ENCODE measurements around the gene SPRY1. TPM values are rescaled to one million over a fixed set of nuclear protein-coding genes. Genes with fewer than 3 reads are reported as not detected.

Gene SPRY1
- total and polyA plus RNA-seq, 2 of the 8 experiments (the other 6 are each of a cell fraction or from before 2014, with no cell fraction given) = 11.7 to 56.2 TPM

DNA sequence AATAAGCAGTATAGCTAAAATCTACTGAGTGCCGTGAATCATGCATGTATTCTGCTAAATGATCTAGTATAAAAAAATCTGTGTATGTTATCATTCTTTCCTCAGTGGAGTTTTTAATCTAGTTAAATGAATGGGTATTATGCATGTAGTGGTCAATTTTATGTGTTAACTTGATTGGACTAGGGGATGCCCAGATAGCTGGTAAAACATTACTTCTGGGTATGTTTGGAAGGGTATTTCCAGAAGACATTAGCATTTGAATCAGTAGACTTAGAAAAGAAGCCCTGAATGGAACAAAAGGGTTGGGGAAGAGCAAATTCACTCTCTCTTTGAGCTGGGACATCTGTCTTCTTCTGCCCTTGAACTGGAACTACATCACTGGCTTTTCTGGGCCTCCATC lies 34.5 kb upstream of the SPRY1 start:
- Histone ChIP-seq H3K4me3 (ENCODE audit: extremely low read depth in 1 of 4, insufficient read depth in 2 of 4, low read depth in 3 of 4, low read length in 4 of 4) (no peak overlapping the region), H4K20me1 (replicated peaks in 1 of 2; ENCODE audit: control insufficient read depth in 1 of 2, insufficient read depth in 2 of 2, low read length in 2 of 2) (no peaks in the 10 kb centered on the region), H3K79me2 (ENCODE audit: control insufficient read depth in 1 of 2, insufficient read depth in 2 of 2, low read length in 2 of 2) (no peaks in the 10 kb centered on the region), H4K5ac (ENCODE audit: insufficient read length, low read depth, low read length) (no peak overlapping the region), H3K4me1 (replicated peaks in 1 of 4; ENCODE audit: control insufficient read depth in 3 of 4, insufficient read depth in 4 of 4, low read length in 3 of 4) (0 out of 7 replicates have a peak, but pooled peaks cover 0 to 3% (median 0%) of the 10 kb centered on the region in 4 experiments), H3K27me3 (replicated peaks in 1 of 4; ENCODE audit: control insufficient read depth in 3 of 4, extremely low read depth in 1 of 4, insufficient read depth in 3 of 4, low read length in 3 of 4) (no peaks in the 10 kb centered on the region), H2BK12ac (ENCODE audit: low read depth, low read length) (no peak overlapping the region), H3K4me2 (ENCODE audit: insufficient read depth in 1 of 2, low read depth in 2 of 2, low read length in 2 of 2) (no peak overlapping the region), H3K79me1 (ENCODE audit: low read depth, low read length) (no peaks in the 10 kb centered on the region), H3K23me2 (ENCODE audit: low read depth, low read length) (no peaks in the 10 kb centered on the region), H2AK5ac (ENCODE audit: low read depth, low read length) (no peak overlapping the region), H3K36me3 (ENCODE audit: control insufficient read depth in 2 of 4, insufficient read depth in 4 of 4, low read length in 3 of 4) (peaks cover 0 to 6% (median 0%) of the 10 kb centered on the region in 4 experiments; a peak in 2 of 8 replicates), H2BK120ac (replicated peaks; ENCODE audit: low read depth, low read length) (no peak overlapping the region), H3K9me3 (ENCODE audit: insufficient read depth in 2 of 2, low read depth in 1 of 2, low read length in 1 of 2) (peaks cover 0 to 7% of the 10 kb centered on the region in 2 experiments; a peak in 3 of 4 replicates), H3K27ac (ENCODE audit: low read depth, low read length) (no peak overlapping the region), H2AFZ (ENCODE audit: low read length) (no peak overlapping the region), H2BK20ac (ENCODE audit: low read length) (no peak overlapping the region), H4K91ac (replicated peaks; ENCODE audit: insufficient read length, low read length) (no peak overlapping the region), H3K56ac (replicated peaks; ENCODE audit: insufficient read length, low read depth, low read length) (no peak overlapping the region), H2BK5ac (ENCODE audit: low read depth, low read length) (no peak overlapping the region), H4K8ac (ENCODE audit: extremely low read depth, insufficient read depth, low read length) (no peak overlapping the region), H3K9ac (replicated peaks in 1 of 4; ENCODE audit: extremely low read depth in 1 of 4, low read depth in 3 of 4, low read length in 3 of 4) (no peak overlapping the region), H3K4ac (replicated peaks; ENCODE audit: insufficient read length, low read depth, low read length) (no peak overlapping the region), H3K18ac (ENCODE audit: extremely low read depth, low read length) (no peak overlapping the region), H3K14ac (ENCODE audit: insufficient read length) (no peak overlapping the region), H3K23ac (ENCODE audit: insufficient read length) (no peak overlapping the region), H2BK15ac (ENCODE audit: low read length) (no peak overlapping the region)
- WGBS, 2 experiments (ENCODE audit: extremely low coverage in 1 of 2, insufficient coverage in 1 of 2, insufficient read length in 1 of 2, insufficient replicate concordance in 2 of 2, low coverage in 1 of 2, low lambda C conversion rate in 2 of 2, missing lambda C conversion rate in 1 of 2) = 100% methylated on average over 1 of the region's 1 CpG; no CpG with 5 or more reads in 1 of the 2 experiments
- POLR2A ChIA-PET (ENCODE audit: partially characterized antibody) = no interaction called here
- no peak for DNase-seq (ENCODE audit: low read depth in 1 of 2, low spot score in 2 of 2)
- CTCF ChIA-PET (ENCODE audit: partially characterized antibody) = interaction anchor here (0.8 to 1.4 kb wide), 4 partner anchors 10 to 299 kb away, joined by 3 to 4 read pairs (median 3); no protein-coding TSS in a partner anchor
- no peak for FAIRE-seq
- no peak for TF ChIP-seq MAFK (IDR thresholded peaks at IDR 0.05; ENCODE audit: low read depth, low read length)
